G401 (cell line): ENCODE data around the gene SARDH. TPM values are rescaled to one million over a fixed set of nuclear protein-coding genes. Genes with fewer than 3 reads are reported as not detected.

Experiments used
- DNase-seq: peaks from one replicate; pipeline ENCODE4 v3.0.0-alpha.2; 2015; ENCODE audit warnings: low spot score
- in situ Hi-C: cut with HindIII; loops from 2 replicates; pipeline ENCODE4 v1.10.0; 2016; ENCODE audit warnings: low sequenced_read_pairs, mixed read lengths
- total RNA-seq: library from RNA; depleted of rRNA; stranded (reverse); fragments of >200 nt; shearing (Covaris generic); gene quantifications from 2 replicates; pipeline ENCODE4 v1.2.3, GENCODE V29; 2014

The SARDH gene
- total RNA-seq, 1 experiment from 2014 or later: 13.2 TPM

DNA sequence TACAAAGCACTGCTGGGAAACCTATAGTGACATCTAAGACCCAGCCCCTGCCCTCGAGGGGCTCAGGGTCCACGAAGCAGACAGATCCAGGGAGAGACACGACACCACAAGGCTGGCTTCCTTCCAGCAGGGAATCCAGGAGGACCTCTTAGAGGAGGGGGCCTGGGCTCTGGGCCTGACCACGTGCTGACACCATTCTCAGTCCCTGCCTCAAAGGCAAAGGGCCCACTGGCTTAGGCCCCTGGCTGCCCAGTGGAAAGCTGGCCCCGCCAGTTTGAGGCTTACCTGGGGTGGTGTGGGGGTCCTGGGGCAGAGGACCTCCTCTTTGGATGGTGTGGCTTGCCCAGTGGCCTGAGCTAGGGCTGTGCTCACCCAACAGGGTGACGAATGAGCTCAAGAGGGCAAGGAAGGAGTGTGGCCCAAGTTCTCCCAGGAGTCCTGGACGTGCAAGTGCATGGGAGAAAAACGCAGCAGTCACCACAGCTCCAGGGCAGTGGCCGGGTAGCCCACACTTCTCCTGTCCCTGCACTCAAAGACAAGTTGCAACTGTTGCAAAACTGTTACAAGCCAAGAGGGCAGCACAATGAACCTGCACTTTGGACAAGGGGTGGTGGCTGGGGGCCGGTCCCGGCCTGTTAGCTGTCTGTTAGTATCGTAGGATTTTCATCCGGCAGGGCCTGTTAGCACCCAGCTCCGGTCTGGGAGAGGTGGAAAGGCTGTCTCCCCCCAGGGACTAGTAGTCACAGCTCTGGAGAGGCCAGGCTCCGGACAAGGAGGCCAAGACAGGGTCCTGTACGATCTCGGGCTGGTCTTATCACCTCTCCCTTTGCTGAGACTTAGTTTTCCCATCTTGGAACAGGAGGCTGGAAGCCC is 1.5 kb upstream of the SARDH start:
- in situ Hi-C loops: no loop called here

DNA sequence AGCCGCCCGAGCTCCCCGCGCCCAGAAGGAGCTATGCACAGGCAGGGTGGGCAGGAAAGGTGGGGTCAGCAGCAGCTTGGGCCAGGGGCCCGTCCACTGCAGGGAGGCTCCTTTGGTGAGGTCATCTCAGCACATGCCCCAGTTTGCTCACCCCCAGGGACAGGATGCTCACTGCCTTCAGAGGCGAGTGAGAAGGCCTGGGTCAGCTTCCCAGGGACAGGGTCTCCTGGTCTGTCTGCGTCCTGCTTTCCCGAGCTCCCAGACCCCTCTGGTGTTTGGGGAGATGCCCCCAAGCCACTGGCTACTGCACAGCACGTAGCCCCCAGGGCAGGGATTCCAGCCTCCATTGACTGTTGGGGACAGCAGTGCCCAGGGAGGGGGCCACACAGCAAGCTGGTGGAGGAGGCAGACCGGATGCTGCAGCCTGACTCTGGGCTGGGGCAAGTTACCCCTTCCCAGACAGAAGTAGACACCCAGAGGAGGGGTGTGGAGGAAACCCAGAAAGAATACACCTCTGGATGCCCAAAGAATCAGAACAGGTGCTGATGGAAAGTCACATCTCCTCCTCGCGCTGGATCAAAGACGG is 581 bp upstream of the SARDH start:
- in situ Hi-C loops: no loop called here
- DNase-seq: no peak

More for the DNA sequence above, 1.5 kb upstream of the SARDH start:
- DNase-seq: no peak

- DNase-seq: no peak
Observed at GRCh38 chr9:133737071-133737773, 930 bp downstream of the SARDH start.

DNA sequence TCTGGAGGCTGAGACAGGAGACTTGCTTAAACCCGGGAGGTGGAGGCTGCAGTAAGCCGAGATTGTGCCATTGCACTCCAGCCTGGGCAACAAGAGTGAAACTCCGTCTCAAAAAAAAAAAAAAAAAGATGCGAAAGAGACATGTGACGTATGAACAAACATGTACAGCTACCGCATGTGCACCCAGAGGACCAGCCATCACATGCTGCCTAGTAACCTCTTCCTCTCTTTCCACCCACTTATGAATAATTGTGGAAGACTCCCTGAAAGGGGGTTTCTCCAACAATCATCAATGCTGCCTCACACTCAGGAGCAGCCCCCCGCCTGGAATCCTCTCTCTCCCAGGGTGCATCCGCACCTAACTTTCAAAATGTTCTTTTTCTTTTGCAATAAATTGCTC is 2.2 kb downstream of the SARDH start:
- DNase-seq: no peak
- in situ Hi-C loops: no loop called here

More at GRCh38 chr9:133737071-133737773, 930 bp downstream of the SARDH start:
- in situ Hi-C loops: no loop called here

GRCh38 chr9:133735415-133735775 is 2.8 kb downstream of the SARDH start:
- in situ Hi-C loops: no loop called here
- no peak for DNase-seq

- in situ Hi-C loops: no loop called here
Observed at GRCh38 chr9:133734590-133735414, 3.4 kb downstream of the SARDH start.

DNA sequence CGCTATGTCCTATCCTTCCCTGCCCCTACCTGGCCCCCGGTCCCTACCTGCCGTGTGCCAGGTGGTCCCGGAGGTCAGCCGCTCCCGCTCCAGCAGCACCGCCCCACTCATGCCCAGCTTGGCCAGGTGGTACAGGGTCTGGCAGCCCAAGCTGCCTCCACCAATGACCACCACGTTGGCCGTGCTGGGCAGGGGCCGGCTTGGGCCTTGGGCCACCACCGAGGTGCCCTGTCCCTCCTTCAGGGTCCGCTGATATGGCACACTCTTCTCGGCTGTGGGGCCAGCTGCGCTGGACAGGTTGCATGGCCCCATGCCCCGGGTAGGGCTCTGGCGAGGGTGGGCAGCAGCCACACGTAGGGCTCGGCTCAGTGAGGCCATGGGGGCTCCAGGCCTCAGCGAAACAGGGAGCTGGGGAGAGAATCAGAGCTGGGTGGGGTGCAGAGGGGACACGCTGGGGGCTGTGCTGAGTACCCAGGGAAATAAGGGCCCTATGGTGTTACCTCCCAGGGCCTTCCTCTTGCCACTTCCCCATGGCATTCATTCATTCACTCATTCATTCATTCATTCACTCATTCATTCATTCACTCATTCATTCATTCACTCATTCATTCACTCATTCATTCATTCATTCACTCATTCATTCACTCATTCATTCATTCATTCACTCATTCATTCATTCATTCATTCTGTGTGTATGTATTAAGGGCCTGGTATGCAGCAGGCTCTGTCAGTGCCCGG is 4.2 kb downstream of the SARDH start:
- no peak for DNase-seq
- in situ Hi-C loops: no loop called here

More at GRCh38 chr9:133734590-133735414, 3.4 kb downstream of the SARDH start:
- no peak for DNase-seq

DNA sequence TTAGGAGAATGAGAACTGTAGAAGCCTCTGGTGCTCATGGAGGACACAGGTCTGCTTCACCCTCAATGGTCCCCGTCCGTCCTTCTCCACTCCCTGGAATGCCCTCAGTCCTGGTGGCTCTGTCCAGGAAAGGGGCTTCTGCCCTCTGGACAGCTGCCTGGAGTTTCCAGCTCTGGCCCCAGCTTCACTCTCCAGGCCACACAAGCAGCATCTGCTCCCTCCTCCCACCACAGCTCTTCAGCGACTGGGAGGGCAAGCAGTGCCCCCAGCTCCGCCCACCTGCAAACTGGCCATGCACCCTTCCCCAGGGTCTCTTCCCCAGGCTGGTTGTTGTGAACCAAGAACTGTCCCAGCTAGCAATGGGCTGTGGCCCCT is 4.7 kb downstream of the SARDH start:
- no peak for DNase-seq
- in situ Hi-C loops: no loop called here

GRCh38 chr9:133732639-133733408 is 5.3 kb downstream of the SARDH start:
- DNase-seq: no peak

GRCh38 chr9:133731876-133732638 is 6.1 kb downstream of the SARDH start:
- in situ Hi-C loops: no loop called here
- peak; percentile 99 for DNase-seq

More at GRCh38 chr9:133732639-133733408, 5.3 kb downstream of the SARDH start:
- in situ Hi-C loops: no loop called here

- in situ Hi-C loops: no loop called here
- DNase-seq: no peak
Observed at GRCh38 chr9:133730994-133731715, 7.0 kb downstream of the SARDH start.

GRCh38 chr9:133729617-133730281 is 8.4 kb downstream of the SARDH start:
- in situ Hi-C loops: no loop called here
- DNase-seq: no peak

DNA sequence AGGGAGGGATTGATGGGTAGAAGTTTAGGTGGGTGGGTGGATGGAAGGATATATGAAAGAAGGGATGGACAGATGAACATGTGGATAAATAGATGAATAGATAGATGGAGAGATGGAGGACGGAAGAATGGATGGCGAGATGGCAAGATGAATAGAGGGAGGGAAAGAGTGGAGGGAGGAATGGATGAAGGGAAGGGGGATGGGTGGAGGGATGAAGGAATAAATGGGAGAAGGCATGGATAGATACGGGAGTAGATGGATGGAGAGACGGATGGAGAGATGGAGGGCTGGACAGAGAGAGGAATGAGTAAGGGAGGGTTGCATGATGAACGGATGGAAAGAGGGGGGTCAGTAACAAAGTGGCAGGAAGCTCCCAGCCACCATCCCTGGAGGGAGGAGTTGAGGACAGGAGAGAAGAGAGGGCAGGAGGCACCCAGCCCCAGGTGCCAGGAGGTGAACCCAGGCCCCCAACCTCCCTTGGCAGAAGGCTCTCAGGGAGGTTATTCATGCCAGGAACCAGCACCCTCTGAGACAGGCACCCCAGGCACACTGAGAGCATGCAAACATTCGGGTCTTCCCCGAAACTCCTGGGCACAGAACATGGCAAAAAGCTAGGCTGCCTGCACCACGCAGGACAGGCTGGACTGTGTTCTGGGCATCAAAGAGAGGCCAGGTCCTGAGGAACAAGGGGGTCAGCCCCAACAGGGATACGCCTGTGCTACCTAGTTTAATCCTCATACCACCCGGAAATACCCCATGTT is 9.1 kb downstream of the SARDH start:
- DNase-seq: no peak
- in situ Hi-C loops: no loop called here

GRCh38 chr9:133727876-133728441 is 10.2 kb downstream of the SARDH start:
- in situ Hi-C loops: no loop called here
- DNase-seq: no peak

DNA sequence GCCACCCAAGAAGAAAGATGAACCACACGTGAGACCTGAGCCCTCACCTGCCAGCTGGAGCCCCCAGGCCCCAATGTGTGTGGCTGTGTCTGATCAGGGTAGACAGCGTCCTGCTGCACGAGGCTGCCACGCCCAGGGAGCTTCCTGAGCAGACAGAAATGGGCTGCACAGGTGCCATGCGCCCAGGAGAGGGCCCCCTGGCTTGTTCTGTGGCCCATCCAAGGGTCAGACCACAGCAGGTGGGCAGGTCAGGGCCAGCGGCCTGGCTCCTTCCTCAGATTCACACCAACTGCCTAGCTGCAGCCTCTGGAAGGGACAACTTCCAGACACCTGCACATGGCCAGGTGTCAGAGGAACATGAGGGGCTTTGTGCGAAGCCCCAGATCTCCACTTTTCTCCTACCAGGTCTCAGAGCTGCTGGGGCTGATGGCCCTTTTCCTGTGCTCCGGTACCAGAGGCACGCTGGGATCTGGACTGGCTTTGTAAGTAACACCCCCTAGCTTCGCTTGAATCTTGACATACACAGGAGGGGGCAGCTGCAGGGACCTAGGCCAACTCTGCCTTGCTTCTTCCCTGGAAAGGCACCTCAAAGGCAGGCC is 10.8 kb downstream of the SARDH start:
- in situ Hi-C loops: no loop called here
- no peak for DNase-seq
